H1 (cell line): ENCODE data around the gene POLR3A. TPM values are rescaled to one million over a fixed set of nuclear protein-coding genes. Genes with fewer than 3 reads are reported as not detected.
A peak's percentile ranks its signal among the peaks of the same experiment; 100 is the strongest.

Experiments used
- CTCF ChIA-PET: fragments of 300-600 bp; sonication (Branson Sonifier 250); formaldehyde crosslinking; loops from one replicate; lab custom pipeline; 2021; ENCODE audit not compliant: partially characterized antibody; lab: Charles Lee
- POLR2A ChIA-PET: fragments of 300-600 bp; sonication (Branson Sonifier 250); formaldehyde crosslinking; loops from one replicate; lab custom pipeline; 2021; ENCODE audit warnings: inconsistent platforms; ENCODE audit not compliant: partially characterized antibody; lab: Charles Lee
- DNase-seq, 2 experiments: peaks; one replicate each; pipeline versions ENCODE4 v3.0.0 to v3.0.0-alpha.2; 2010 to 2022; ENCODE audit warnings: low spot score in 2 of 2, low read depth in 1 of 2, mixed read lengths in 1 of 2
- FAIRE-seq: peaks from 2 replicates; lab custom pipeline; 2011; peaks lifted over from hg19 to GRCh38; lab: Jason Lieb, UNC
- H2AFZ ChIP-seq: 2 replicates; pipeline ENCODE4 v1.8.1; 2012; ENCODE audit warnings: low read length, inconsistent platforms
- H2AK5ac ChIP-seq: 2 replicates; pipeline ENCODE4 v1.6.1; 2013; ENCODE audit warnings: low read depth, low read length
- H2BK120ac ChIP-seq: replicated peaks from 2 replicates; pipeline ENCODE3; 2013; ENCODE audit warnings: low read depth, low read length, inconsistent platforms
- H2BK12ac ChIP-seq: 2 replicates; pipeline ENCODE4 v1.6.1; 2013; ENCODE audit warnings: low read depth, low read length
- H2BK15ac ChIP-seq: 2 replicates; pipeline ENCODE4 v1.6.1; 2013; ENCODE audit warnings: low read length
- H2BK20ac ChIP-seq: 2 replicates; pipeline ENCODE4 v1.6.1; 2013; ENCODE audit warnings: low read length
- H2BK5ac ChIP-seq: 2 replicates; pipeline ENCODE4 v1.6.1; 2013; ENCODE audit warnings: low read depth, low read length
- H3K14ac ChIP-seq: 2 replicates; pipeline ENCODE4 v1.6.1; 2013; ENCODE audit warnings: inconsistent platforms; ENCODE audit not compliant: insufficient read length
- H3K18ac ChIP-seq: 2 replicates; pipeline ENCODE4 v1.6.1; 2013; ENCODE audit warnings: low read length; ENCODE audit errors: extremely low read depth
- H3K23ac ChIP-seq: 2 replicates; pipeline ENCODE4 v1.6.1; 2013; ENCODE audit warnings: inconsistent platforms; ENCODE audit not compliant: insufficient read length
- H3K23me2 ChIP-seq: 2 replicates; pipeline ENCODE4 v1.6.1; 2013; ENCODE audit warnings: low read depth, low read length
- H3K27ac ChIP-seq: 2 replicates; pipeline ENCODE4 v1.6.1; 2011; ENCODE audit warnings: low read depth, low read length, inconsistent platforms
- H3K27me3 ChIP-seq, 4 experiments: replicated peaks in 1 of 4; 1 replicate in 1 of 4; 2 replicates in 3 of 4; pipeline versions ENCODE4 v1.6.1 to v1.8.1; 2011 to 2013; ENCODE audit warnings: low read length in 3 of 4, mild to moderate bottlenecking in 3 of 4, inconsistent platforms in 2 of 4, mixed read lengths in 2 of 4, moderate library complexity in 1 of 4; ENCODE audit not compliant: control insufficient read depth in 3 of 4, insufficient read depth in 3 of 4; ENCODE audit errors: extremely low read depth in 1 of 4
- H3K36me3 ChIP-seq, 4 experiments: 2 replicates each; pipeline versions ENCODE4 v1.6.1 to v1.8.1; 2011 to 2013; ENCODE audit warnings: mild to moderate bottlenecking in 4 of 4, low read length in 3 of 4, moderate library complexity in 2 of 4, control low read depth in 1 of 4, inconsistent platforms in 1 of 4; ENCODE audit not compliant: insufficient read depth in 4 of 4, control insufficient read depth in 2 of 4
- H3K4ac ChIP-seq: replicated peaks from 2 replicates; pipeline ENCODE3; 2013; ENCODE audit warnings: low read length, low read depth, mixed read lengths, inconsistent platforms; ENCODE audit not compliant: insufficient read length
- H3K4me1 ChIP-seq, 4 experiments: replicated peaks in 1 of 4; 1 replicate in 1 of 4; 2 replicates in 3 of 4; pipeline versions ENCODE4 v1.6.1 to v1.8.1; 2011 to 2013; ENCODE audit warnings: low read length in 3 of 4, inconsistent platforms in 2 of 4, mixed read lengths in 1 of 4; ENCODE audit not compliant: insufficient read depth in 4 of 4, control insufficient read depth in 3 of 4
- H3K4me2 ChIP-seq, 2 experiments: 2 replicates each; pipeline versions ENCODE4 v1.6.1 to v1.8.1; 2011 to 2013; ENCODE audit warnings: low read depth in 2 of 2, low read length in 2 of 2, control low read depth in 1 of 2, inconsistent platforms in 1 of 2, mild to moderate bottlenecking in 1 of 2; ENCODE audit not compliant: insufficient read depth in 1 of 2
- H3K4me3 ChIP-seq, 4 experiments: fragments of 200-600, 300-600 bp in 1 of 4; sonication (generic), shearing (Covaris generic), sonication (Bioruptor Twin) in 1 of 4; 2 replicates each; pipeline versions ENCODE4 v1.5.1 to v1.8.1; 2011 to 2016; ENCODE audit warnings: low read length in 4 of 4, low read depth in 3 of 4, control low read depth in 2 of 4, inconsistent platforms in 2 of 4, mild to moderate bottlenecking in 2 of 4, mixed read lengths in 1 of 4, moderate library complexity in 1 of 4; ENCODE audit not compliant: insufficient read depth in 2 of 4; ENCODE audit errors: extremely low read depth in 1 of 4
- H3K56ac ChIP-seq: replicated peaks from 2 replicates; pipeline ENCODE3; 2013; ENCODE audit warnings: low read depth, mild to moderate bottlenecking, mixed read lengths, low read length, inconsistent platforms; ENCODE audit not compliant: insufficient read length
- H3K79me1 ChIP-seq: 2 replicates; pipeline ENCODE4 v1.6.1; 2013; ENCODE audit warnings: low read depth, low read length, control low read depth
- H3K79me2 ChIP-seq, 2 experiments: 2 replicates each; pipeline versions ENCODE4 v1.6.1 to v1.8.1; 2012 to 2013; ENCODE audit warnings: low read length in 2 of 2, mild to moderate bottlenecking in 2 of 2, inconsistent platforms in 1 of 2; ENCODE audit not compliant: insufficient read depth in 2 of 2, control insufficient read depth in 1 of 2
- H3K9ac ChIP-seq, 4 experiments: replicated peaks in 1 of 4; 1 replicate in 1 of 4; 2 replicates in 3 of 4; pipeline versions ENCODE4 v1.6.1 to v1.8.1; 2011 to 2013; ENCODE audit warnings: low read depth in 3 of 4, low read length in 3 of 4, control low read depth in 2 of 4, mild to moderate bottlenecking in 2 of 4, moderate library complexity in 2 of 4, inconsistent platforms in 1 of 4; ENCODE audit errors: extremely low read depth in 1 of 4
- H3K9me3 ChIP-seq, 2 experiments: 2 replicates each; pipeline versions ENCODE4 v1.6.1 to v1.8.1; 2012 to 2013; ENCODE audit warnings: mild to moderate bottlenecking in 2 of 2, moderate library complexity in 2 of 2, control low read depth in 1 of 2, inconsistent platforms in 1 of 2, low read depth in 1 of 2, low read length in 1 of 2, mixed read lengths in 1 of 2; ENCODE audit not compliant: insufficient read depth in 2 of 2
- H4K20me1 ChIP-seq, 2 experiments: replicated peaks in 1 of 2; 2 replicates each; pipeline versions ENCODE3 to v1.8.1; 2011 to 2013; ENCODE audit warnings: inconsistent platforms in 2 of 2, low read length in 2 of 2, mild to moderate bottlenecking in 1 of 2; ENCODE audit not compliant: insufficient read depth in 2 of 2, control insufficient read depth in 1 of 2
- H4K5ac ChIP-seq: 2 replicates; pipeline ENCODE4 v1.6.1; 2013; ENCODE audit warnings: low read length, low read depth, mixed read lengths, inconsistent platforms; ENCODE audit not compliant: insufficient read length
- H4K8ac ChIP-seq: 2 replicates; pipeline ENCODE4 v1.8.0; 2013; ENCODE audit warnings: mild to moderate bottlenecking, moderate library complexity, low read length, inconsistent platforms; ENCODE audit not compliant: insufficient read depth; ENCODE audit errors: extremely low read depth
- H4K91ac ChIP-seq: replicated peaks from 2 replicates; pipeline ENCODE3; 2013; ENCODE audit warnings: low read length, mixed read lengths, inconsistent platforms; ENCODE audit not compliant: insufficient read length
- CTBP2 ChIP-seq: IDR thresholded peaks from 2 replicates; pipeline ENCODE4 v1.7.0; 2011; ENCODE audit warnings: borderline replicate concordance, mild to moderate bottlenecking, moderate library complexity, mixed read lengths, low read length; ENCODE audit not compliant: insufficient read depth, insufficient read length
- PHF8 ChIP-seq: fragments of 200-600 bp; sonication (generic); conservative IDR thresholded peaks from 2 replicates; pipeline ENCODE4 v1.7.1; 2012; ENCODE audit warnings: low read depth, mild to moderate bottlenecking, inconsistent platforms, low read length, moderate library complexity
- SIN3A ChIP-seq, 2 experiments: IDR thresholded peaks in 1 of 2; conservative IDR thresholded peaks in 1 of 2; 2 replicates each; pipeline ENCODE4 v1.6.1; 2011 to 2012; ENCODE audit warnings: low read length in 2 of 2, improper control_type of control experiment in 1 of 2, low read depth in 1 of 2, mild to moderate bottlenecking in 1 of 2
- YY1 ChIP-seq: IDR thresholded peaks from 2 replicates; pipeline ENCODE4 v1.6.1; 2011; ENCODE audit warnings: low read depth, mild to moderate bottlenecking, low read length
- WGBS, 2 experiments: shearing (Covaris generic) in 1 of 2; methylation state at CpG; one replicate each; pipeline versions ENCODE4 v1.1.6 to v1.1.7; 2013 to 2015; ENCODE audit warnings: low lambda C conversion rate in 2 of 2, mixed read lengths in 2 of 2, inconsistent platforms in 1 of 2, low coverage in 1 of 2, missing lambda C conversion rate in 1 of 2; ENCODE audit not compliant: insufficient replicate concordance in 2 of 2, insufficient coverage in 1 of 2, insufficient read length in 1 of 2; ENCODE audit errors: extremely low coverage in 1 of 2, missing lambda C conversion rate in 1 of 2; 5-methylcytosine and 5-hydroxymethylcytosine counted together
- polyA plus RNA-seq, 7 experiments: library from polyadenylated mRNA; depleted of rRNA in 3 of 7; stranded (reverse) in 5 of 7; unstranded in 2 of 7; fragments of >200 nt in 5 of 7; fragments of 200-250 nt in 2 of 7; gene quantifications; 1 replicate in 5 of 7; 2 replicates in 1 of 7; 4 replicates in 1 of 7; pipeline versions ENCODE4 v1.2.1 to v1.2.3, GENCODE V29; 2011 to 2013; ENCODE audit warnings: missing spikeins in 2 of 7, mixed read lengths in 2 of 7
- total RNA-seq: library from RNA; stranded (reverse); fragmentation: NEBNext Ultra II Directional; extraction: Animal tissue kit (Norgen Biotek cat#: 25700); gene quantifications from 2 replicates; pipeline ENCODE4 v1.2.1, GENCODE V29; 2021
- TF ChIP-seq, protein P1 (sequence below): IDR thresholded peaks from 2 replicates; pipeline ENCODE4 v1.6.1; 2011; ENCODE audit warnings: low read length, improper control_type of control experiment
- TF ChIP-seq, protein P2 (sequence below): IDR thresholded peaks from 2 replicates; pipeline ENCODE4 v1.6.1; 2012; ENCODE audit warnings: inconsistent platforms
- TF ChIP-seq, protein P3 (sequence below): IDR thresholded peaks from 2 replicates; pipeline ENCODE4 v1.6.1; 2012; ENCODE audit warnings: inconsistent platforms

POLR3A gene
- total and polyA plus RNA-seq, 2 of the 8 experiments (the other 6 are each of a cell fraction or from before 2014, with no cell fraction given) = 11.3 to 38.6 TPM

DNA sequence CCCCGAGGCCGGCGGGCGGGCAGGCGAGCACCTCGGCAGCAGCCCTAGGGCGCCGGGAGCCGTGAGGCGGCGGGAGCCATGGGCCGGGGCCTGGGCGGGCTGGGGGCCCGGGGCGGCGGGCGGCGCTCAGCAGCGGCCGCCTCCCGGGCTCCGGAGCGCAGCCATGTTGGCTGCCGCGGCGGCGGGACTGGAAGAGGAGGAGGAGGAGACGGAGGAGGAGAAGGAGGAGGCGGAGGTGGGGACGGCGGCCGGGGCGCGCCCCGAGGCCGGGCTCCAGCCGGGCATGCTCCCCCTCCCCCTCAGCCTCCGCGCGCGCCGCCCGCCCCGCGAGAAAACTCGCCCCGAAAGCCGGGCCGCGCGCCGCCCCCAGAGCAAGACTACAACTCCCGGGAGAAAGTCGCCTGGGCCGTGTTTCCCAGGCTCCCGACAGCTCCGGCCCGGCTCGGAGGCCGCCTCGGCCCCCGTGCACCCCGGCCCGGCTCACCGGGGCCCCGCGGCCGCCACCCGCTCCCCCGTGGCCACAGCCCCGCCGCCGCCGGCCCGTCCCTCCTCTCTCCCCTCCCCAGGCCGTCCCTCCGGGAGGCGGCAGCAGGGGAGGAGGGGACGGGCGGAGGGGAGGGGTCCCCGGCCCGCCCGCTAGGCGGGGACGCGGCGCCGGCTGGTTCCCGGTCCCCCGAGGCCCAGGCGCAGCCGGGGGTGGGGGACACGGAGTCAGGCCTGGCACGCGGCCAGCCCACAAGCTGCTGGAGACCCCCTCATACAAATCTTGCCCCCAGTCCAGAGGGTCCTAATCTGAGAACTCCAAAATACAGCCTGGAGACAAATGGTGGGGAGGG lies 102.5 kb downstream of the POLR3A start, which contains the start of gene DLG5:
Gene DLG5 (minus strand): TSS at position 190 of the 836 bp plus-strand sequence. CDS start 235 bp downstream, outside the sequence.
- Histone ChIP-seq H4K20me1 (peaks cover 2 to 10% of the 10 kb centered on the region in 2 experiments), H3K23ac (no peak within 1 kb of the TSS), H3K56ac (no peak within 1 kb of the TSS), H2BK120ac (no peak within 1 kb of the TSS), H2BK20ac (no peak within 1 kb of the TSS), H3K36me3 (no peaks in the 10 kb centered on the region; a peak in 1 of 8 replicates), H3K79me2 (peaks cover 14 to 40% of the 10 kb centered on the region in 2 experiments; a peak in 3 of 4 replicates), H4K8ac (peak within 1 kb of the TSS; percentile 83), H2AK5ac (no peak within 1 kb of the TSS), H2BK12ac (peak within 1 kb of the TSS; percentile 75; the same call in 1 of the 2 replicates), H3K9ac (peak within 1 kb of the TSS; percentile 24 to 94 (median 86)), H3K9me3 (no peaks in the 10 kb centered on the region), H3K23me2 (peaks cover 8% of the 10 kb centered on the region), H3K14ac (no peak within 1 kb of the TSS), H3K4me1 (peaks cover 5 to 19% (median 8%) of the 10 kb centered on the region in 4 experiments), H3K79me1 (peaks cover 9% of the 10 kb centered on the region), H3K4me3 (peak within 1 kb of the TSS; percentile 59 to 83 (median 80)), H2BK5ac (peak within 1 kb of the TSS; percentile 88; the same call in 1 of the 2 replicates), H3K4me2 (peak within 1 kb of the TSS; percentile 60 to 93), H3K27me3 (peaks cover 0 to 4% (median 2%) of the 10 kb centered on the region in 4 experiments; a peak in 1 of 7 replicates), H4K91ac (peak within 1 kb of the TSS; percentile 31), H3K27ac (peak within 1 kb of the TSS; percentile 79; the same call in 1 of the 2 replicates), H3K18ac (peak within 1 kb of the TSS; percentile 99), H2AFZ (peak within 1 kb of the TSS; percentile 77), H4K5ac (peak within 1 kb of the TSS; percentile 96), H3K4ac (peak within 1 kb of the TSS; percentile 87), H2BK15ac (peak within 1 kb of the TSS; percentile 61; the same call in 1 of the 2 replicates)
- DNase-seq (peak in 1 of 2 experiments; percentile 68), FAIRE-seq (no peak)
- ChIA-PET POLR2A (interaction anchor here (0.5 to 4.4 kb wide), 19 partner anchors 8 to 115 kb away, joined by 3 to 26 read pairs (median 4); no protein-coding TSS in a partner anchor), CTCF (interaction anchor here (0.9 to 4.8 kb wide), 17 partner anchors 8 to 68 kb away, joined by 3 to 22 read pairs (median 5); no protein-coding TSS in a partner anchor)
- no CpG with 5 or more reads among the region's 95 CpGs for WGBS, 2 experiments
- TF ChIP-seq PHF8 (peak; percentile 33), SIN3A (conservative IDR thresholded peaks at IDR 0.05 in 1 of 2, IDR thresholded peaks at IDR 0.05 in 1 of 2; ENCODE audit: low read depth in 1 of 2, low read length in 2 of 2) (no peak), CTBP2 (no peak), YY1 (peak; percentile 79; the same call in 1 of the 2 replicates)
- TF ChIP-seq, protein P1, sequence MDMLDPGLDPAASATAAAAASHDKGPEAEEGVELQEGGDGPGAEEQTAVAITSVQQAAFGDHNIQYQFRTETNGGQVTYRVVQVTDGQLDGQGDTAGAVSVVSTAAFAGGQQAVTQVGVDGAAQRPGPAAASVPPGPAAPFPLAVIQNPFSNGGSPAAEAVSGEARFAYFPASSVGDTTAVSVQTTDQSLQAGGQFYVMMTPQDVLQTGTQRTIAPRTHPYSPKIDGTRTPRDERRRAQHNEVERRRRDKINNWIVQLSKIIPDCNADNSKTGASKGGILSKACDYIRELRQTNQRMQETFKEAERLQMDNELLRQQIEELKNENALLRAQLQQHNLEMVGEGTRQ = no peak
- TF ChIP-seq, protein P2, sequence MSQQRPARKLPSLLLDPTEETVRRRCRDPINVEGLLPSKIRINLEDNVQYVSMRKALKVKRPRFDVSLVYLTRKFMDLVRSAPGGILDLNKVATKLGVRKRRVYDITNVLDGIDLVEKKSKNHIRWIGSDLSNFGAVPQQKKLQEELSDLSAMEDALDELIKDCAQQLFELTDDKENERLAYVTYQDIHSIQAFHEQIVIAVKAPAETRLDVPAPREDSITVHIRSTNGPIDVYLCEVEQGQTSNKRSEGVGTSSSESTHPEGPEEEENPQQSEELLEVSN = peak; percentile 41; the same call in 1 of the 2 replicates
- TF ChIP-seq, protein P3, sequence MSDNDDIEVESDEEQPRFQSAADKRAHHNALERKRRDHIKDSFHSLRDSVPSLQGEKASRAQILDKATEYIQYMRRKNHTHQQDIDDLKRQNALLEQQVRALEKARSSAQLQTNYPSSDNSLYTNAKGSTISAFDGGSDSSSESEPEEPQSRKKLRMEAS = 0 out of 2 replicates have a peak, but pooled peaks have one; percentile 17
